ENCODE data around the gene ADAMTS3.

ADAMTS3 gene
- total RNA-seq = 0.05 to 0.13 reads per million in 2 donors

- DNase-seq = peak; percentile 6
Observed at GRCh38 chr4:72568959-72569718, at the start of gene ADAMTS3. Gene ADAMTS3, minus strand, starts transcription at chr4:72569221. Its CDS starts 459 bp downstream, at chr4:72568762.

- DNase-seq = no peak
Observed at GRCh38 chr4:72613959-72614358, 44.9 kb upstream of the ADAMTS3 start.

DNA sequence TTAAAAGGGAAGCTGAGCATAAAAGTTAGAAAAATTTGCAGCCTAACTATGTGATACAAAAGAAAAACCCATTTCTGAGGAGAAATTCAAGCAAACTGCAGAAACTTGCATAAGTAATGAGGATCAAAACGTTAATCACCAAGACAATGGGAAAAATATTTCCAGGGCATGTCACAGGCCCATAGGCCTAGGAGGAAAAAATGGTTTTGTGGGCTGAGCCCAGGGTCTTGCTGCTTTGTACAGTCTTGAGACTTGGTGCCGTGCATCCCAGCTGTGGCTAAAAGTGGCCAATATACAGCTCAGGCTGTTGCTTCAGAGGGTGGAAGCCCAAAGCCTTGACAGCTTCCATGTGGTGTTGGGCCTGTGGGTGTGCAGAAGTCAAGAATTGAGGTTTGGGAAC lies 37.7 kb upstream of the ADAMTS3 start:
- DNase-seq = no peak

- DNase-seq = no peak
Observed at GRCh38 chr4:72604324-72604723, 35.3 kb upstream of the ADAMTS3 start.

DNA sequence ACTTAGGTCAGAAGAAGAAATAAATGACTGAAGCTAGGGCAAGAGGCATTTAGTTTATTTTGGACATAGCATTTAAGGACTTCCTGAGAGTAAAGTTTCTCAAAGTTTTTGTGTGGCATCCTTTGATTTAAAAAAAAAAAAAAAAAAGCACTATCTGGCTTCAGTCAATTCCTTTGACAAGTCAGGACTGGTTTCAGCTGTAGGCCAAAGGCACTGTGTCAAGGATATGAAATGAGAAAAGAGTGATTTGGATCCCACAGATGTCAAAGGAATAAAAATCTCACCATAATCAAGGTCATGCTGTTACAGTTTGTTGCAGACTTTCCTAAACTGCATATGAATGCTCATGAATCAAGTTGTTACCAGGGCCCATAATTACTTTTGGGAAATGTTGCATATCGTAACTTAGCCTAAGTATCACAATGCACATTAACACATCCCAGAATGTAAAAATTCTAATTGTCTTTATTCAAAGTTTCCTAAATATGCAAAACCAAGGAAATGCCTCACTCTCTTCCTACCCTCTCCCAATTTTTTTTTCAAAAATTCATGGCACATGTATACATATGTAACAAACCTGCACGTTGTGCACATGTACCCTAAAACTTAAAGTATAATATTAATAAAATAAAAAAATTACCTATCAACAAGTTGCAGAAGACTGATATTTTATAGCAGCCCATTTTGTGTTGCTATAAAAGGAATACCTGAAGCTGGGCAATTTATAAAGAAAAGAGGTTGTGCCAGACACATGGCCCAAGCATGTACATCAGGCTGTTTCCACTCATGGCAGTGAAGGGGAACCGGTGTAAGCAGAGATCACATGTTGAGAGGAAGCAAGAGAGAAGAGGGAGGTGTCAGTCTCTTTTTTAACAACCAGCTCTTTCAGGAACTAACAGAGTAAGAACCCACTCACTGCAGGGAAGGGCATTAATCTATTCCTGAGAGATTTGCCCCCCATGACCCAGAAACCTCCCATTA lies 33.7 kb upstream of the ADAMTS3 start:
- DNase-seq = no peak

DNA sequence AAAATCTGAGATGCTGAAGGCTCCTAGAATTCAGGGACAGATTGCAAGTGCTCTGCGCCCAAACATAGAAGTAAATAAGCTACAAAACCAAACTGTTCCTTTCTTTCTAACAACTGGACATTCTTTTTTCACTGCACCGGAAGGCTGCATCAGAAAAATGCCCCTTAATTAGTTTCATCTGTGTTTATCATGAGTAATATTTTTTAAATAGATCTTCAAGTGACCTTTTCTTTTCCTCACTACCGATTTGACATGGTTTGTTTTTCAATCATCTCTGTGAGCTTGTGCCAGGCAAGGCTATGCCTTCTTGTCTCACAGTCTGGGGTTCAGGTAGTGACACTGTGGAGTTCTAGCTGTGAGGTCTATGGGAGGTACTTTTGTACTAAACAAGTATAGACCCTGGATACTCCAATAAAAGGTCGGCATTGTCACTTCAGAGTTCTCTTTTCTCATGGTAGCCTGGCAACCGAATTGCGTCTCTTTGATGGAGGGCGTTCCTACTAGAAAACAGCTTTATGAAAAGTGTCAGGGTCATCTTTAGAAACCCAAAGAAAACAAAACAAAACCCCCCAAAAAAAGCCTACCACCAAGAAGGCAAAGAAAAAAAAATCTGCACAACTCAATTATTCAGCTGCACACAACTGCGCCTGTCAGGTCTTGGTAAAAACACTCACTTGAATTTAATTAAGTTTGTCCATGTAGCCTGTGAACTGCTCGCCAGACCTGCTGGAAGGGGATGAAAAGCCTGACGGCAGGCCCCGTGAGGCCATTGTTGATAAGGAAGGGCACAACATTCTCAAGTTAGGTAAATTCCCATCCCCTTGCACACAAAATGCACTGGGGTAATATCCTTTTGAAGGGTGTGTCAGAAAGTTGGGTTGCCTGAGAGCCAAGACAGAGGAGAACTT lies 22.8 kb upstream of the ADAMTS3 start:
- DNase-seq = no peak

DNA sequence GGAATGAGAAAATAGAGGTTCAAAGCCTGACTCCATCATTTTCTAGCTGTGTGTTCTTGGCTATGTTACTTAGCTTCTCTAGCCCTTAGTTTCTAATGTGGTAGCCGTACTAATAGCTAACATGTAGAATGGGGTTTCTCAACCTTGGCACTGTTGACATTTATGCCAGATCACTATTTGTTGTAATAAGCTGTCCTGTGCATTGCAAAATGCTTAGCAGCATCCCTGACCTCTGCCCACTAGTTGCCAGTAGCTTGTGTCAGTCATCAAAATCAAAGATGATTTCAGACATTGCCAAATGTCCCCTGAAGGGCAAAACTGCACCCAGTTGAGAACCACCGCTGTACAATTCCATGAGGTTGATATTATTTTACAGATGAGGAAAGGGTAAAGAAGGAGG lies 18.3 kb upstream of the ADAMTS3 start:
- DNase-seq = no peak

- no peak for DNase-seq
Observed at GRCh38 chr4:72582853-72583252, 13.8 kb upstream of the ADAMTS3 start.

DNA sequence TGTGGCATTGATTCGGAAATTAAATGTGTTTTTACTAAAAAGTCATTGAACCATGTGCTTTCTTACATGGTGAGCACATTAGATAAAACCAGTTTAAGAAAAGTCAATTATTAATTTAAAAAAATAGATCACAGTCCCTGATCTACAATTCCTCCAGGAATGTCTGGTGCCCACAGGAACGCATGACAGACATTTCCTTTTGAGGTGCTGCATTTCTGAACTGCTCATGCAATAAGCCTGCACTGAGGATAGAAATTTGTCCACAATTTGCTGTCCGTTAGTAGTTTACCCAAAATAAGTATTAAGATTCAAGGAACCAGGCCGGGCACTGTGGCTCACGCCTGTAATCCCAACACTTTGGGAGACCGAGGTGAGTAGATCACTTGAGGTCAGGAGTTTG lies 8.2 kb upstream of the ADAMTS3 start:
- no peak for DNase-seq

DNA sequence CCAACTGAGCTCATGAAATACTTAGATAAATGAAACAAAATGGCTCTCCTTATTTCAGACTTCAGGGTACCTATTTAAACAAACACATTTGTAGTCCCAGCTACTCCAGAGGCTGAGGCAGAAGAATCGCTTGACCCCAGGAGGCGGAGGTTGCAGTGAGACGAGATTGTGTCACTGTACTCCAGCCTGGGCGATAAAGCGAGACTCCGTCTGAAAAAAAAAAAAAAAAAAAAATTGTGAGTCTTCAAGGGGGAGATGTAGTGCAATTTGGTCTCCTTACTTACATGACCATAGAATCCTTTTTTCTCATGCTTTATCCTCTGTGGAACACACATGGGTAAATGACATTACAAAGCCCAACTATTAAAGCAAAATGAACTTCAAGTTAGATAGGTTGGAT lies 2.3 kb upstream of the ADAMTS3 start:
- DNase-seq = no peak

DNA sequence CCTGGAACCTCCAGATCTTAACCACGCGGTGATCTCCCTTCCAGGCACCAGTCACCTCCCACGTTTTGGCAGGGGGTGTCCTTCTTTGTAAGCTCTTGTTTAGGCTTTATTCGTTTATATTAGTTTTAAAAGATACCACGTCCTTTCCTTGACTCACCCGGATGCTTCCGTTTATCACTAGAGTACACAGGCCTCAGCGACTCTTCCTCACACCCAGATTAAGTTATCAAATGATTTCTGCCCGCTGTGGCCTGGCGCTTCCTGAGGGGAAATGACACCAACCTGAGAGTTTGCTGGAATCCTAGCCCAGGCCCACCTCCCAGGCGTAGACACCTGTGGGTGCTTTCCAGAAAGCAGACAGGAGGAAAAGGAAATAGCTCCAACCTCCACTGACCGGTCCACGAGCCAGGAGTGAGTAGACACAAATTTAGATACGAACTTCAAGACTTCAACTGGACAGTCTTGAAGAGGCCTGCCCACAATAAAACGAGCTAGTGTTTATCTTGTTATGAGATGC lies 756 bp upstream of the ADAMTS3 start:
- DNase-seq = peak; percentile 0

GRCh38 chr4:72567821-72568675 lies 973 bp downstream of the ADAMTS3 start:
- DNase-seq = peak; percentile 5

DNA sequence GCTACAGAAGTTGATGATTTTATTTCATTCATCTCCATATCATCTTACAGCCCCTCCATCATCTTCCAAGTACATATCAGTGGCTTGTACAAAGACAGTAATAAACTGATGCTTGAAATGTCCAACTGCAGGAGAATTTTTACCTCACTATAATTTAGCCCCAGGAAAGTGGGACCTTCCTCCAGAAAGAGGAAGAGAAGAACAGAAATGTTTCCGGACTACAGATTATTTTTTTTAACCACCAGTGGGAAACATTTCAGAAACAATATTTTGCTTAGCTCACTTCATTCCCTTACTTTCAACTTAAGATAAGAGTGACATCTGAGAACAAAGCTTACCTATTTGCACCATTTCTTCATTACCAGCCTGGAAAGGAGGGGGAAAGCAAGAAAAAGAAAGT lies 2.0 kb downstream of the ADAMTS3 start:
- DNase-seq = no peak

GRCh38 chr4:72566464-72566972 lies 2.5 kb downstream of the ADAMTS3 start:
- DNase-seq = no peak

GRCh38 chr4:72564789-72565188 lies 4.2 kb downstream of the ADAMTS3 start:
- DNase-seq = no peak

DNA sequence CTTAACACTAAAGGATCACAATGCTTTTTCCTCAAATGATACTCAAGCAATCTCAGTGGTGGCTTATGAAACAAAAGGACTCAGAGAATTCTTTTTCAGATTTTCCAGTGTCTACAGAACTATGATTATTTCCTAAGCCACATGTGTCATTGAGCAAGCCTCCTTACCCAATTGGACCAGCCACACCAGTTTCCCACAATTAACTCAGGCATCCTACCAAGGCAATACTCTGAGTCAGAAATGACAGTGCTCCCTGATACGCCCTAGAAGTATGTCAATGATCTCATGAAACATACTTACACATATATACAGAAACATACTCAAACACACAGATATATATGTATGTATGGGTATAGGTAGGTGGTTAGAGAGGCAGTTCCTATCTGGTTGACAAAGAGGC lies 4.8 kb downstream of the ADAMTS3 start:
- DNase-seq = no peak

- DNase-seq = no peak
Observed at GRCh38 chr4:72558655-72559054, 10.4 kb downstream of the ADAMTS3 start.

DNA sequence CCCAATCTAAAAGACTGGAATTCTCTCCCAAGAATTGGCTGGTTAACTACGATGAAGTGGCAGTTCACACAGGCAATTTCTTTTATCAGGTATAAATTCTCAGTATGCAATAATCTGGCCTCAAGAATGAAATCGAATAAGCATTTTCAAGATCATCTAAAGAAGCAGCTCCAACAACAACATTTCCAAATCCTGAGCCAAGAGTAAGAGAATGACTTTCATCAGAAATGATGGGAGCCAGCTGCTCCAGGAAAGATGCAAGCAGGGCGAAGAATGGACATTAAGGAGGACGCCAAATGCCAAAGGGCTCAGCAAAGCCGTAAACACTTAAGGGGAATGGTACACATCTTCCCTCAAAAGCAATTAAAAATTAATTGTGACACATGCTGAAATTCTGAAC lies 12.0 kb downstream of the ADAMTS3 start:
- no peak for DNase-seq

DNA sequence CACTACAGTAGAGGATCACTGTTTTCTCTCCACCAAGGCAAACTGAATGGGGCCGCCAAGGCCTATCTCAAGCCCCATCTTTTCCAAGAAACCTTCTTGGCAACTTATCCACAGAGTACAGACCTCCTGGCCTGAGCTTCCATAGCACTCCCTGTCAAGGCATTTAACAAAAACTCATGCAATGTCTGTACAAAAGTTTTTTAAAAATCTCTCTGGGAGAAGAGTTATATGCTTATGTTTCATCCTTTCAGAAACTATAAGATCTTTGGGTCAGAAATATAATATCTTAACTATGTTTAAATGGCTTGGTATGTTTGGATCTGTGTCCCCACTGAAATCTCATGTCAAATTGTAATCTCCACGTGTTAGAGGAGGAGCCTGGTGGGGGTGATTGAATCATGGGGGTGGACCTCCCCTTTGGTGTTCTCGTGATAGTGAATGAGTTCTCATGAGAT lies 13.6 kb downstream of the ADAMTS3 start:
- no peak for DNase-seq

DNA sequence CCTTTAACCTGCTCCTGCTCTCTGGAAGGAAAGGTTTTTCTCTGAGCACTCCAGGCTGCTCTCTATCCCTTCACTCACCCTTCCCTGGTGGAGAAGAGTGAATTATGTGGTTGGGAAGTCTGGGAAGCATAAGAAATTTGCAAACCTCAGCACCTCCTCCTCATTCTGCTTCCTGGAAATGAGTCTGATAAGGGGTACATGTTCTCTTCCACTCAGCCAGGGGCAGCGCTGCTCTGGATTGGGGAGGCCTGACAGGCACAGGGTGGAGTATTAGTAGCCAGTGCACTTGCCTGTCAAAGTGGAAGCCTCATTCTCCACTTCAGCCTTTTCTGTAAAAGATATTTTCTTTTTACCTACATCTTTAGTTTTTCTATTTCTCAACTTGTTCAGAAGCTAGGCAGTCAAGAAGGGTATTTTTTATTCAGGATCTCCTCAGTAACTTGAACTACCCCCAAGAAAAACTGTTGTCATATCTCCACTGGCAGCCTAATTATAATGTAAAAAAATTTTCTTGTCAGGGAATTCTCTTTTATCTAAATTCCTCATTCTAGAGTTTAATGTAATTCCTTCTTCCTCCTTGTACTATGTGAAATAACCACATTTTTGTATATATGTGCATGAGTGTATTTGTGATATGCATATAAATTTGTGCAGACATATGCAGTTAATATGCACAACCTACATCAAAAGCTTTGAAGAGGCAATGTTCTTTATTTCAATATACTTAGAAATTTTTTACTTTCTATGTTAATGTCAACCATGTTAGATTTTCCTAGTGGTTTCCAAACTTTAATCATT lies 15.3 kb downstream of the ADAMTS3 start:
- DNase-seq = no peak
